Endothelial cell of umbilical vein (primary cell): ENCODE results near the gene ATG101. TPM values are rescaled to one million over a fixed set of nuclear protein-coding genes. Genes with fewer than 3 reads are reported as not detected.

ENCODE experiments used
- BruUV-seq: library from RNA; stranded (reverse); fragments of 400-500 nt; replicated peaks from 2 replicates; lab custom pipeline; 2021; lab: Mats Ljungman, UMichigan
- CTCF ChIA-PET: fragments of 300-600, 350-600 bp; sonication (Branson Sonifier 250); formaldehyde crosslinking; loops from one replicate; lab custom pipeline; 2021; ENCODE audit warnings: antibody characterized with exemption, inconsistent platforms; lab: Charles Lee
- POLR2A ChIA-PET: fragments of 300-600, 350-600 bp; sonication (Branson Sonifier 250); formaldehyde crosslinking; loops from one replicate; lab custom pipeline; 2021; ENCODE audit warnings: antibody characterized with exemption, inconsistent platforms; lab: Charles Lee
- DNase-seq: peaks from one replicate; pipeline ENCODE4 v3.0.0-alpha.2; 2011; ENCODE audit warnings: low read depth, low spot score
- FAIRE-seq: peaks from 2 replicates; lab custom pipeline; 2011; peaks lifted over from hg19 to GRCh38; lab: Jason Lieb, UNC
- H2AFZ ChIP-seq: 2 replicates; pipeline ENCODE4 v1.6.0; 2012; ENCODE audit warnings: low read depth, low read length, control low read depth, inconsistent platforms
- H3K27ac ChIP-seq: 2 replicates; pipeline ENCODE4 v1.5.1; 2011; ENCODE audit warnings: low read depth, mild to moderate bottlenecking, control low read depth, low read length, moderate library complexity; ENCODE audit not compliant: insufficient read depth
- H3K27me3 ChIP-seq, 2 experiments: 2 replicates each; pipeline versions ENCODE4 v1.6.0 to v1.6.1; 2011; ENCODE audit warnings: low read length in 2 of 2, mixed read lengths in 1 of 2; ENCODE audit not compliant: control insufficient read depth in 2 of 2, insufficient read depth in 2 of 2
- H3K36me3 ChIP-seq, 2 experiments: 2 replicates in 1 of 2; 3 replicates in 1 of 2; pipeline ENCODE4 v1.5.1; 2011; ENCODE audit warnings: low read length in 2 of 2, mild to moderate bottlenecking in 1 of 2, moderate library complexity in 1 of 2; ENCODE audit not compliant: control insufficient read depth in 2 of 2, insufficient read depth in 2 of 2; ENCODE audit errors: extremely low read depth in 1 of 2
- H3K4me1 ChIP-seq: 3 replicates; pipeline ENCODE4 v1.5.1; 2011; ENCODE audit warnings: mild to moderate bottlenecking, low read length; ENCODE audit not compliant: control insufficient read depth, insufficient read depth; ENCODE audit errors: extremely low read depth
- H3K4me2 ChIP-seq: 2 replicates; pipeline ENCODE4 v1.6.1; 2011; ENCODE audit warnings: low read length, control low read depth, mixed read lengths; ENCODE audit not compliant: insufficient read depth
- H3K4me3 ChIP-seq, 3 experiments: fragments of 200-600 bp in 1 of 3; sonication (generic), shearing (Covaris generic) in 1 of 3; replicated peaks in 1 of 3; 2 replicates each; pipeline ENCODE4 v1.5.1; 2011 to 2016; ENCODE audit warnings: control low read depth in 3 of 3, low read length in 3 of 3, mild to moderate bottlenecking in 2 of 3, inconsistent platforms in 1 of 3, low read depth in 1 of 3, moderate library complexity in 1 of 3; ENCODE audit not compliant: insufficient read depth in 1 of 3
- H3K79me2 ChIP-seq: 2 replicates; pipeline ENCODE4 v1.6.0; 2012; ENCODE audit warnings: low read length, inconsistent platforms; ENCODE audit not compliant: control insufficient read depth, insufficient read depth
- H3K9ac ChIP-seq: replicated peaks from 2 replicates; pipeline ENCODE3; 2011; ENCODE audit warnings: low read length, control low read depth; ENCODE audit not compliant: insufficient read depth; ENCODE audit errors: extremely low read depth
- H3K9me1 ChIP-seq: replicated peaks from 3 replicates; pipeline ENCODE4 v1.6.0; 2011; ENCODE audit warnings: mild to moderate bottlenecking, low read length; ENCODE audit not compliant: control insufficient read depth, insufficient read depth; ENCODE audit errors: extremely low read depth
- H3K9me3 ChIP-seq: replicated peaks from 2 replicates; pipeline ENCODE4 v1.5.1; 2012; ENCODE audit warnings: low read length, inconsistent platforms; ENCODE audit not compliant: control insufficient read depth, insufficient read depth
- H4K20me1 ChIP-seq: replicated peaks from 2 replicates; pipeline ENCODE3; 2011; ENCODE audit warnings: mild to moderate bottlenecking, low read length; ENCODE audit not compliant: control insufficient read depth, insufficient read depth; ENCODE audit errors: extremely low read depth
- EZH2 ChIP-seq: IDR thresholded peaks from 2 replicates; pipeline ENCODE4 v1.6.1; 2012; ENCODE audit warnings: borderline replicate concordance, low read depth, mild to moderate bottlenecking, moderate library complexity, low read length, inconsistent platforms; ENCODE audit not compliant: severe bottlenecking
- FOS ChIP-seq: IDR thresholded peaks from 2 replicates; pipeline ENCODE4 v1.6.1; 2011; ENCODE audit warnings: mild to moderate bottlenecking, low read length, moderate library complexity, borderline replicate concordance; ENCODE audit not compliant: insufficient read depth
- GATA2 ChIP-seq: IDR thresholded peaks from 2 replicates; pipeline ENCODE4 v1.7.0; 2011; ENCODE audit warnings: low read depth, mild to moderate bottlenecking, moderate library complexity, mixed read lengths, low read length; ENCODE audit not compliant: insufficient read length, insufficient read depth
- JUN ChIP-seq: IDR thresholded peaks from 2 replicates; pipeline ENCODE4 v1.6.1; 2011; ENCODE audit warnings: borderline replicate concordance, low read depth; ENCODE audit not compliant: insufficient read length, insufficient read depth
- MYC ChIP-seq: IDR thresholded peaks from one replicate; pipeline ENCODE4 v1.6.1; 2011; ENCODE audit warnings: mild to moderate bottlenecking, low read depth, low read length
- POLR2A ChIP-seq: IDR thresholded peaks from 2 replicates; pipeline ENCODE4 v1.6.1; 2012; ENCODE audit warnings: low read depth, mild to moderate bottlenecking, control low read depth, low read length
- POLR2AphosphoS5 ChIP-seq: IDR thresholded peaks from 2 replicates; pipeline ENCODE4 v1.6.1; 2012; ENCODE audit warnings: low read depth, mild to moderate bottlenecking, control low read depth, low read length, moderate library complexity; ENCODE audit not compliant: insufficient read depth
- dilution Hi-C: fragments of 300-500 bp; cut with MboI; formaldehyde crosslinking; loops from one replicate; pipeline ENCODE4 v1.15.0; 2019; ENCODE audit warnings: low sequenced_read_pairs; ENCODE audit not compliant: extremely low pct_ligation_motif_present
- intact Hi-C: fragments of 100-400 bp; cut with micrococcal nuclease; formaldehyde crosslinking; loops from one replicate; pipeline ENCODE4 v1.10.0; 2022
- polyA plus RNA-seq, 4 experiments: library from polyadenylated mRNA; depleted of rRNA in 3 of 4; stranded (reverse) in 3 of 4; unstranded in 1 of 4; fragments of >200 nt; gene quantifications; 2 replicates each; pipeline versions ENCODE4 v1.2.1 to v1.2.3, GENCODE V29; 2011 to 2012; ENCODE audit warnings: missing spikeins in 1 of 4
- total RNA-seq: library from RNA; stranded (reverse); gene quantifications from 2 replicates; pipeline ENCODE4 v1.2.3, GENCODE V29; 2021
- TF ChIP-seq, protein P1 (sequence below): IDR thresholded peaks from 2 replicates; pipeline ENCODE4 v1.6.1; 2011; ENCODE audit not compliant: insufficient read depth, insufficient read length
- TF ChIP-seq, protein P2 (sequence below), 2 donors: IDR thresholded peaks; 1 replicate in 1 of 2; 2 replicates in 1 of 2; pipeline ENCODE4 v1.5.1; 2011; ENCODE audit warnings: low read length in 2 of 2, mild to moderate bottlenecking in 2 of 2, moderate library complexity in 2 of 2, control low read depth in 1 of 2, inconsistent platforms in 1 of 2, low read depth in 1 of 2; ENCODE audit not compliant: insufficient read depth in 1 of 2; ENCODE audit errors: extremely low read depth in 1 of 2

The ATG101 gene
- total and polyA plus RNA-seq, 2 donors (not counting 3 experiments of a cell fraction or from before 2014, with no cell fraction given), result 41.6 to 78.4 TPM

DNA sequence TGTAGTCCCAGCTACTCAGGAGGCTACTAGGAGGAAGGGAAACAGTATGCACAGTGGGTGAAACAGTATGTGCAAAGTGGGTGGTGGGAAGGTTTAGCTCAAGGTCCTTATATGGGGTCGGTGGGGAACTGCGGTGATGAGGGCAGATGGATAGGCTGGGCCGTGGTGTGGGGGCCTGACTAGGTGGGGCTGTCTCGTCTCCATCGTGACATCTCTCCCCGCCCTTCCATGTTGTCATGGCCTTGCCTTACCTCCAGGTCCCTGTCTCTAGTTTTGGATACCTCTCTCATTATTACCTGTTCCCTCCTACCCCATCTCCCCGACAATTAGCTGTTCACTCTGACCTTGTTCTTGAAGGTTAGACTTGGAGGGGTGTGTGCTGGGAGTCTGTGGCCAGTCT, 22.9 kb upstream of the ATG101 start:
- no peak overlapping the region for H2AFZ ChIP-seq
- no TSS peak for BruUV-seq
- intact Hi-C loops (no loop called here), dilution Hi-C loops (no loop called here)
- ChIA-PET CTCF (interaction anchor here (2.5 to 3.7 kb wide), 3 partner anchors 8 to 22 kb away, joined by 7 to 29 read pairs (median 8); no protein-coding TSS in a partner anchor), POLR2A (no interaction called here)
- no peak for DNase-seq
- no peak overlapping the region for H3K27ac ChIP-seq
- no peak for FAIRE-seq
- H3K9me3 ChIP-seq, result no peaks in the 10 kb centered on the region
- TF ChIP-seq POLR2AphosphoS5 (no peak), JUN (no peak), FOS (no peak), GATA2 (no peak), POLR2A (no peak), EZH2 (no peak), MYC (no peak)
- TF ChIP-seq, protein P1, sequence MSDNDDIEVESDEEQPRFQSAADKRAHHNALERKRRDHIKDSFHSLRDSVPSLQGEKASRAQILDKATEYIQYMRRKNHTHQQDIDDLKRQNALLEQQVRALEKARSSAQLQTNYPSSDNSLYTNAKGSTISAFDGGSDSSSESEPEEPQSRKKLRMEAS, result no peak
- TF ChIP-seq, protein P2, sequence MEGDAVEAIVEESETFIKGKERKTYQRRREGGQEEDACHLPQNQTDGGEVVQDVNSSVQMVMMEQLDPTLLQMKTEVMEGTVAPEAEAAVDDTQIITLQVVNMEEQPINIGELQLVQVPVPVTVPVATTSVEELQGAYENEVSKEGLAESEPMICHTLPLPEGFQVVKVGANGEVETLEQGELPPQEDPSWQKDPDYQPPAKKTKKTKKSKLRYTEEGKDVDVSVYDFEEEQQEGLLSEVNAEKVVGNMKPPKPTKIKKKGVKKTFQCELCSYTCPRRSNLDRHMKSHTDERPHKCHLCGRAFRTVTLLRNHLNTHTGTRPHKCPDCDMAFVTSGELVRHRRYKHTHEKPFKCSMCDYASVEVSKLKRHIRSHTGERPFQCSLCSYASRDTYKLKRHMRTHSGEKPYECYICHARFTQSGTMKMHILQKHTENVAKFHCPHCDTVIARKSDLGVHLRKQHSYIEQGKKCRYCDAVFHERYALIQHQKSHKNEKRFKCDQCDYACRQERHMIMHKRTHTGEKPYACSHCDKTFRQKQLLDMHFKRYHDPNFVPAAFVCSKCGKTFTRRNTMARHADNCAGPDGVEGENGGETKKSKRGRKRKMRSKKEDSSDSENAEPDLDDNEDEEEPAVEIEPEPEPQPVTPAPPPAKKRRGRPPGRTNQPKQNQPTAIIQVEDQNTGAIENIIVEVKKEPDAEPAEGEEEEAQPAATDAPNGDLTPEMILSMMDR (IDR thresholded peaks at IDR 0.05; ENCODE audit: extremely low read depth in 1 of 2, insufficient read depth in 1 of 2, low read depth in 1 of 2, low read length in 2 of 2), result no peak
- no peak overlapping the region for H3K4me2 ChIP-seq
- peaks cover 40% of the 10 kb centered on the region for H3K4me1 ChIP-seq
- H3K27me3 ChIP-seq, result no peaks in the 10 kb centered on the region
- no peaks in the 10 kb centered on the region for H3K36me3 ChIP-seq
- no peak overlapping the region for H3K9ac ChIP-seq
- no peaks in the 10 kb centered on the region for H3K9me1 ChIP-seq
- H4K20me1 ChIP-seq, result no peaks in the 10 kb centered on the region
- H3K79me2 ChIP-seq, result no peaks in the 10 kb centered on the region
- no peak overlapping the region for H3K4me3 ChIP-seq
